Fibroblast of the aortic adventitia (primary cell): ENCODE data around the gene PLXNC1. TPM values are rescaled to one million over a fixed set of nuclear protein-coding genes. Genes with fewer than 3 reads are reported as not detected.
A peak's percentile ranks its signal among the peaks of the same experiment; 100 is the strongest.

Experiments
- DNase-seq: peaks from one replicate; pipeline ENCODE4 v3.0.0-alpha.2; 2010; ENCODE audit warnings: low read depth
- H3K4me3 ChIP-seq: 2 replicates; pipeline ENCODE4 v1.5.1; 2011; ENCODE audit warnings: low read depth, mild to moderate bottlenecking, control low read depth, low read length, moderate library complexity
- total RNA-seq: library from RNA; depleted of rRNA; stranded (reverse); fragments of >200 nt; gene quantifications from 2 replicates; pipeline ENCODE4 v1.2.3, GENCODE V29; 2012; ENCODE audit warnings: low replicate concordance
- TF ChIP-seq, protein P1 (sequence below): IDR thresholded peaks from 2 replicates; pipeline ENCODE4 v1.5.1; 2011; ENCODE audit warnings: mild to moderate bottlenecking, low read length, control low read depth, inconsistent platforms; ENCODE audit not compliant: insufficient read depth

Gene PLXNC1
- total RNA-seq, 1 donor: 4.3 TPM

DNA sequence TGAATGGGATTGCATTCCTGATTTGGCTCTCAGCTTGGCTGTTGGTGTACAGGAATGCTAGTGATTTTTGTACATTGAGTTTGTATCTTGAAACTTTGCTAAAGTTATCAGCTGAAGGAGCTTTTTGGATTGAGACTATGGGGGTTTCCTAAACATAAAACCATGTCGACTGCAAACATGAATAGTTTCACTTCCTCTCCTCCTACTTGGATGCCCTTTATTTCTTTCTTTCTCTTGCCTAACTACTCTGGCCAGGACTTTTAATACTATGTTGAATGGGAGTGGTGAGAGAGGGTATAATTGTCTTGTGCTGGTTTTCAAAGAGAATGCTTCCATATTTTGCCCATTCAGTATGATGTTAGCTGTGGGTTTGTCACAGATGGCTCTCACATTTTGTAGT is 169.8 kb downstream of the PLXNC1 start:
- peak; percentile 8 for DNase-seq
- TF ChIP-seq, protein P1, sequence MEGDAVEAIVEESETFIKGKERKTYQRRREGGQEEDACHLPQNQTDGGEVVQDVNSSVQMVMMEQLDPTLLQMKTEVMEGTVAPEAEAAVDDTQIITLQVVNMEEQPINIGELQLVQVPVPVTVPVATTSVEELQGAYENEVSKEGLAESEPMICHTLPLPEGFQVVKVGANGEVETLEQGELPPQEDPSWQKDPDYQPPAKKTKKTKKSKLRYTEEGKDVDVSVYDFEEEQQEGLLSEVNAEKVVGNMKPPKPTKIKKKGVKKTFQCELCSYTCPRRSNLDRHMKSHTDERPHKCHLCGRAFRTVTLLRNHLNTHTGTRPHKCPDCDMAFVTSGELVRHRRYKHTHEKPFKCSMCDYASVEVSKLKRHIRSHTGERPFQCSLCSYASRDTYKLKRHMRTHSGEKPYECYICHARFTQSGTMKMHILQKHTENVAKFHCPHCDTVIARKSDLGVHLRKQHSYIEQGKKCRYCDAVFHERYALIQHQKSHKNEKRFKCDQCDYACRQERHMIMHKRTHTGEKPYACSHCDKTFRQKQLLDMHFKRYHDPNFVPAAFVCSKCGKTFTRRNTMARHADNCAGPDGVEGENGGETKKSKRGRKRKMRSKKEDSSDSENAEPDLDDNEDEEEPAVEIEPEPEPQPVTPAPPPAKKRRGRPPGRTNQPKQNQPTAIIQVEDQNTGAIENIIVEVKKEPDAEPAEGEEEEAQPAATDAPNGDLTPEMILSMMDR: no peak
- no peak overlapping the region for H3K4me3 ChIP-seq

DNA sequence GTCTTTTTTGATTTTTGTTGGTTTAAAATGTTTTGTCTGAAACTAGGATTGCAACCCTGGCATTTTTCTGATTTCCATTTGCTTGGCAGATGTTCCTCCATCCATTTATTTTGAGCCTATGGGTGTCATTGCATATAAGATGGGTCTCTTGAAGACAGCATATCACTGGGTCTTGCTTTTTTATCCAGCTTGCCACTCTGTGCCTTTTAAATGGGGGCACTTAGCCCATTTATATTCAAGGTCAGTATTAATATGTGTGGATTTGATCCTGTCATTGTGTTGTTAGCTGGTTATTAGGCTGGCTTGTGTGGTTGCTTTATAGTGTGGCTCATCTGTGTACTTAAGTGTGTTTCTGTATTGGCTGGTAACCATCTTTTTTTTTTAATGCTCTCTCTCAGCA is 171.7 kb downstream of the PLXNC1 start:
- TF ChIP-seq, protein P1: no peak
- H3K4me3 ChIP-seq: no peak overlapping the region
- DNase-seq: no peak

DNA sequence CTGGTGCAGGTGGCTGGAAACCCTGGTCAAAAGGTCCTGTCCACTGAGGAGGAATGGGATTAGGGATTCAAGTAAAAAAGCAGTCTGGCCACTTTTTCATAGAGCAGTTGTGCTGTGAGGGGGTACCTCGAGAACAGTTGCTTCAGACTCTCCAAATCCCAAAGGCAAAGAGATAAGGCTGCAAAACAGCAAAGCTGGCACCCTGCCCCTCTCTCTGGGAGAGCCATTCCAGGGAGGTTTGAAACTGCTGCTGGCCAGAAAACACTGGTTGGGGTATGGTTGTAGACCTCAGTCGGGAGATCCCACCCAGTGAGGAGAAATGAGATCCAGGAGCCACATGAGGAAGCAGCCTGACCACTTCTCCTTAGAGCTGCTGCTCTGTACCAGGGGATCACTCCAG is 174.0 kb downstream of the PLXNC1 start:
- peak; percentile 59 for DNase-seq
- TF ChIP-seq, protein P1: no peak
- H3K4me3 ChIP-seq: no peak overlapping the region

DNA sequence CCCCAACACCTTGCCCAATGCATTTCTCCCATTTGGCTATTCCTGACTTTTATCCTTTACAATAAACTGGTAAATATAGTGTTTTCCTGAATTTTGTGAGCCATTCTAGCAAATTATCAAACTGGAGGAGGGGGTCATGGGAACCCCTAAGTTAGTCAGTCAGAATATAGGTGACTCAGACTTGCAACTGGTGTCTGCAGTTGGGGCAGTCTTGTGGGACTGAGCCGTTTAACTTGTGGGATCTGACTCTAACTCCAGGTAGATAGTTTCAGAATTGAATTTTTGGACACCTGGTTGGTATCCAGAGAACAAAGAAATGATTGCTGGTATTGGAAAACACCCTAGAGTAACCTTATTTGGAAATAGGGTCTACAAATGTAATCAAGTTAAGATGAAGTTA is 177.9 kb downstream of the PLXNC1 start:
- DNase-seq: no peak
- TF ChIP-seq, protein P1: no peak
- H3K4me3 ChIP-seq: no peak overlapping the region

DNA sequence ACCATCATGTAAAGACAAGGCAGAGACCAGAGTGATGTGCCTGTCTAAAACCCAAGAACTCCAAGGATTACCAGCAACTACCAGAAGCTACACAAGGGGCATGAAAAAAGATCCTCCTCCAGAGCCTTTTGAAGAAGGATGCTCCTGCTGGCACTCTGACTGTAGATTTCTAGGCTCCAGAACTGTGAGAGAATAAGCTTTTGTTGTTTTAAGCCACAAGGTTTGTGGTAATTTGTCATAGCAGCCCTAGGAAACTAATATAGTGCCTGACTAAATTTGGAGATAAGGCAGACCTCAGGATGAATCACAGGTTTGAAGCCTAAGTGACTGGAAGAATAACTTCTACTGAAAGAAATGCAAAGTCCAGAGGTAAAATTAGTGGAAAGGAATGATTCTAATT is 178.3 kb downstream of the PLXNC1 start:
- TF ChIP-seq, protein P1: no peak
- H3K4me3 ChIP-seq: no peak overlapping the region
- peak; percentile 76 for DNase-seq

DNA sequence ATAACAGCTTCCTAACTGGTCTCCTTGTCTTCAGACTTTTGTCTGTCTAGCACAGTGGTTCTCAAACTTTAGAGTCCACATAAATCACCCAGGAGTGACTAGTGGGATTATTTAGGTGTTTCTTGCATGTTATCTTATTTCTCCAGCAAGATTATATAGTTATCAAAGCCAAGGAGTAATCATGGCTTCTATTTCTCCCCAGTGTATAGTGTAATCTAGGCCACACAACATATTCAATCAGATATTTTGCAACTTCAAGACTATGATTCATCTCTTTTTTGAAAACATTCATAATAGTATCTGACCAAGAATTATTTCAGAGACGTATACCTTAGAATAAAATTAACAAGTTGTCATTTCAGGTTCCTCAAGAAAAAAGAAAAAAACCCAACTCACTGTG is 179.4 kb downstream of the PLXNC1 start:
- DNase-seq: peak; percentile 61
- TF ChIP-seq, protein P1: no peak

DNA sequence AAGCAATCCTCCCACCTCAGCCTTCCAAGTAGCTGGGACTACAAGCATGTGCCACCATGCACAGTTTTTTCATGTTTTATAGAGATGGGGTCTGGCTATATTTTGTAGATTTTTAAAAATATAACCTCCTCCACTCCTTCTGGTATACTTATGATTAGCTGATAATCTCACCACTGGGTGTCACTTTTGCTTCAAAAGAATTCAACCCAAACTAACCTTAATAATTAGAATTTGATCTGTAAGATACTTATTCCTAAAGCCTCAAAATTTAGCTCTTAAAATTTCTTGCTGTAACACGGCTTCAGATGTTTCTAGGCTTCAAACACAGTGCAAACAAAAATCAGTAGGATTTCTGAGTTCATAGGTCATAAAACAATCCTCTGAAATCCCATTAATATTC is 181.0 kb downstream of the PLXNC1 start:
- H3K4me3 ChIP-seq: no peak overlapping the region
- peak; percentile 39 for DNase-seq
- TF ChIP-seq, protein P1: peak; percentile 9

More for the DNA sequence above, 179.4 kb downstream of the PLXNC1 start:
- no peak overlapping the region for H3K4me3 ChIP-seq
